ENCODE results near the gene TMEM115. TPM values are rescaled to one million over a fixed set of nuclear protein-coding genes. Genes with fewer than 3 reads are reported as not detected.

TMEM115 gene
- total and polyA plus RNA-seq, 9 of the 15 experiments (the other 6 are each of a cell fraction or from before 2014, with no cell fraction given), result 1.6 to 26.9 (median 14.1) TPM

DNA sequence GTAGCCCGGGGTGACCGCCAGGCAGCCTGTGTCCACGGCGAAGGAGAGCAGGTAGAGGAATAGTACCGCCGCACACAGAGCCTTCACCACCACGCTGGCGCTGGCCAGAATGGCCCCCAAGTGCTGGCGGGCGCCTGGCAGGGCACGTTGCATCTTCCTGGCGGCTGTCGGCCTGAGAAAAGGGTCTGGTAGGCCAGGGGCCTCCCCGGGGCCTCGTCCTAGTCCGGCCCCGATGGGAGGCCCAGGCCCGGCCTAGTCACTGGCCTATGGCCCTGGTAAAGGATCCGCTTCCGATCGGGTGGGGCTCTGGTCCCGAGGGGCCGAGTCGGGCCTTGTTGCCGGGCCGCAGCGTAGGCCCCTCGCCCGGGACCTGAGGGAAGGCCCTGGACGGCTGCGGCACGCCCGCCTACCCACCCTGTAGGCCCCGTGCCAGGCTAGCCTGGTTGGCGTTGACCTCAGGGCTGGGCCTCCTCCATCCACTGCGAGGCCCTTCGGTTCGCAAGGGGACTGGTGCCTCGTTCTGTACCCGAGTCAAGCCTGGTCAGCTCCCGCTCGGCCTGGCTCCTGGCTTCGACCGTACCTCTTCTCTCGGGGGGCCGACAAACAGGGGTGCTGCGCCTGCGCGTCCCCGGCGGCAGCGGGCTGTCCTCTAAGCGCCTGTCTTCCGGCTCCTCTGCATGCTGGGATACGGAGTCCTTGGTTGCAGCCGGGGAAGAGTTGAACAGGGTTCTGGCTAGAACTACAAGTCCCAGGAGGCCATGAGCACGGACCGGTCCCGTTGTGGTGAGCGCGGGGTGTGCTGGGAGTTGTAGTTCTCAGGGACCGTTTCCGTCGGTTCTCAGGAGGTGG is at the start of gene TMEM115 (continued):
- no peak for TF ChIP-seq ZNF398 (CRISPR knock-in tag; IDR thresholded peaks at IDR 0.05)
- peak; percentile 74 for TF ChIP-seq ASH1L (IDR thresholded peaks at IDR 0.05; ENCODE audit: borderline replicate concordance, low read depth, partially characterized antibody)
- no peak for TF ChIP-seq AFF4 (CRISPR knock-in tag; IDR thresholded peaks at IDR 0.05)
- no peak for TF ChIP-seq NCOA4 (IDR thresholded peaks at IDR 0.05; ENCODE audit: partially characterized antibody)
- no peak for TF ChIP-seq LARP7 (IDR thresholded peaks at IDR 0.05)
- TF ChIP-seq HES1 (IDR thresholded peaks at IDR 0.05; ENCODE audit: low read depth), result no peak
- peak; percentile 96 for TF ChIP-seq CREM (IDR thresholded peaks at IDR 0.05; ENCODE audit: low read depth)
- TF ChIP-seq CGGBP1 (CRISPR knock-in tag; IDR thresholded peaks at IDR 0.05), result no peak
- TF ChIP-seq L3MBTL2 (IDR thresholded peaks at IDR 0.05), result peak; percentile 82
- TF ChIP-seq STAT5A (IDR thresholded peaks at IDR 0.05; ENCODE audit: borderline replicate concordance, low read length), result no peak
- TF ChIP-seq, protein P1, sequence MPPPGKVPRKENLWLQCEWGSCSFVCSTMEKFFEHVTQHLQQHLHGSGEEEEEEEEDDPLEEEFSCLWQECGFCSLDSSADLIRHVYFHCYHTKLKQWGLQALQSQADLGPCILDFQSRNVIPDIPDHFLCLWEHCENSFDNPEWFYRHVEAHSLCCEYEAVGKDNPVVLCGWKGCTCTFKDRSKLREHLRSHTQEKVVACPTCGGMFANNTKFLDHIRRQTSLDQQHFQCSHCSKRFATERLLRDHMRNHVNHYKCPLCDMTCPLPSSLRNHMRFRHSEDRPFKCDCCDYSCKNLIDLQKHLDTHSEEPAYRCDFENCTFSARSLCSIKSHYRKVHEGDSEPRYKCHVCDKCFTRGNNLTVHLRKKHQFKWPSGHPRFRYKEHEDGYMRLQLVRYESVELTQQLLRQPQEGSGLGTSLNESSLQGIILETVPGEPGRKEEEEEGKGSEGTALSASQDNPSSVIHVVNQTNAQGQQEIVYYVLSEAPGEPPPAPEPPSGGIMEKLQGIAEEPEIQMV (tag; conservative IDR thresholded peaks at IDR 0.05; ENCODE audit: low read depth), result 0 out of 2 replicates have a peak, but pooled peaks have one; percentile 55
- TF ChIP-seq E2F6 (IDR thresholded peaks at IDR 0.05; ENCODE audit: borderline replicate concordance in 1 of 2, extremely low read depth in 1 of 2, insufficient read depth in 1 of 2, insufficient read length in 1 of 2, low read depth in 1 of 2, low read length in 1 of 2, poor library complexity in 1 of 2, severe bottlenecking in 1 of 2), result peak in 1 of 2 experiments; percentile 56
- no peak for TF ChIP-seq CREB3 (tag; conservative IDR thresholded peaks at IDR 0.05; ENCODE audit: low read depth)
- peak; percentile 39; the same call in 1 of the 2 replicates for TF ChIP-seq C11orf30 (IDR thresholded peaks at IDR 0.05; ENCODE audit: low read depth)
- TF ChIP-seq TBL1XR1 (IDR thresholded peaks at IDR 0.05; ENCODE audit: low read length in 2 of 2), result 0 out of 4 replicates have a peak, but pooled peaks of 1 of the 2 experiments have one; percentile 18
